GM12878 (cell line): Measurements from ENCODE around the gene DCST1. TPM values are rescaled to one million over a fixed set of nuclear protein-coding genes. Genes with fewer than 3 reads are reported as not detected.
A peak's percentile ranks its signal among the peaks of the same experiment; 100 is the strongest.

Experiments used
- CHD1 ChIP-seq: IDR thresholded peaks from 2 replicates; pipeline ENCODE4 v1.6.1; 2012; ENCODE audit warnings: low read depth, low read length, improper control_type of control experiment
- EGR1 ChIP-seq, 2 experiments: IDR thresholded peaks; 1 replicate in 1 of 2; 2 replicates in 1 of 2; pipeline ENCODE4 v1.6.1; 2011 to 2012; ENCODE audit warnings: low read depth in 2 of 2, low read length in 2 of 2, borderline replicate concordance in 1 of 2, mild to moderate bottlenecking in 1 of 2, moderate library complexity in 1 of 2
- EZH2 ChIP-seq: IDR thresholded peaks from 2 replicates; pipeline ENCODE4 v1.6.1; 2012; ENCODE audit warnings: low read depth, mild to moderate bottlenecking, control low read depth, inconsistent platforms, low read length, borderline replicate concordance; ENCODE audit not compliant: control insufficient read depth
- HDAC2 ChIP-seq: fragments of 200-600 bp; sonication (generic); IDR thresholded peaks from 2 replicates; pipeline ENCODE4 v1.6.1; 2017
- IKZF1 ChIP-seq: fragments of 450-650 bp; conservative IDR thresholded peaks from 2 replicates; pipeline ENCODE4 v1.6.1; 2017; ENCODE audit warnings: antibody characterized with exemption, mild to moderate bottlenecking
- MTA3 ChIP-seq: IDR thresholded peaks from 2 replicates; pipeline ENCODE4 v1.6.1; 2012; ENCODE audit warnings: low read length, inconsistent platforms, borderline replicate concordance
- MYB ChIP-seq: fragments of 150-350 bp; IDR thresholded peaks from 2 replicates; pipeline ENCODE4 v1.6.1; 2014; ENCODE audit warnings: mild to moderate bottlenecking, low read depth, low read length, borderline replicate concordance
- PAX8 ChIP-seq: fragments of 450-650 bp; IDR thresholded peaks from 2 replicates; pipeline ENCODE4 v1.6.1; 2017; ENCODE audit warnings: mild to moderate bottlenecking, moderate library complexity
- RAD51 ChIP-seq: fragments of 450-650 bp; IDR thresholded peaks from 2 replicates; pipeline ENCODE4 v1.6.1; 2016; ENCODE audit warnings: moderate library complexity, mild to moderate bottlenecking, inconsistent platforms
- RCOR1 ChIP-seq: conservative IDR thresholded peaks from 2 replicates; pipeline ENCODE4 v1.6.1; 2012; ENCODE audit warnings: low read depth, low read length, improper control_type of control experiment
- RUNX3 ChIP-seq: IDR thresholded peaks from 2 replicates; pipeline ENCODE4 v1.6.1; 2012; ENCODE audit warnings: low read length, inconsistent platforms
- SMAD5 ChIP-seq: IDR thresholded peaks from 2 replicates; pipeline ENCODE4 v1.6.1; 2016; ENCODE audit warnings: antibody characterized with exemption, low read depth
- SPI1 ChIP-seq: IDR thresholded peaks from 2 replicates; pipeline ENCODE4 v1.6.1; 2011; ENCODE audit warnings: low read depth, mild to moderate bottlenecking, low read length, moderate library complexity, borderline replicate concordance; ENCODE audit not compliant: insufficient read depth
- SREBF2 ChIP-seq: IDR thresholded peaks from 2 replicates; pipeline ENCODE4 v1.6.1; 2012; ENCODE audit warnings: mild to moderate bottlenecking, low read length
- TAF1 ChIP-seq: IDR thresholded peaks from 2 replicates; pipeline ENCODE4 v1.6.1; 2011; ENCODE audit warnings: mild to moderate bottlenecking, low read depth, low read length, borderline replicate concordance
- TCF12 ChIP-seq: IDR thresholded peaks from 2 replicates; pipeline ENCODE4 v1.6.1; 2011; ENCODE audit warnings: low read depth, mild to moderate bottlenecking, low read length
- YBX1 ChIP-seq: fragments of 450-650 bp; IDR thresholded peaks from 2 replicates; pipeline ENCODE4 v1.6.1; 2016; ENCODE audit warnings: antibody characterized with exemption
- YY1 ChIP-seq: IDR thresholded peaks from 2 replicates; pipeline ENCODE4 v1.6.1; 2011; ENCODE audit warnings: low read depth, mild to moderate bottlenecking, low read length
- ZNF217 ChIP-seq: fragments of 450-650 bp; IDR thresholded peaks from 2 replicates; pipeline ENCODE4 v1.6.1; 2017; ENCODE audit warnings: antibody characterized with exemption, mild to moderate bottlenecking
- ZNF622 ChIP-seq: fragments of 450-650 bp; IDR thresholded peaks from 2 replicates; pipeline ENCODE4 v1.6.1; 2017; ENCODE audit warnings: mild to moderate bottlenecking, inconsistent platforms
- polyA plus RNA-seq, 11 experiments: library from polyadenylated mRNA; depleted of rRNA in 4 of 11; unstranded in 6 of 11; stranded (reverse) in 5 of 11; fragments of >200 nt; fragmentation: Nextera tagmentation in 4 of 11; fragmentation: Illumina TruSeq in 1 of 11; extraction: Ambion mirVana in 4 of 11; extraction: Trizol in 1 of 11; gene quantifications; 1 replicate in 1 of 11; 2 replicates in 10 of 11; pipeline versions ENCODE4 v1.2.1 to v1.2.3, GENCODE V29; 2011 to 2016; ENCODE audit warnings: inconsistent platforms in 2 of 11, missing spikeins in 2 of 11, low read depth in 1 of 11
- total RNA-seq, 4 experiments: library from RNA; depleted of rRNA in 3 of 4; stranded (reverse); fragments of >200 nt in 3 of 4; fragmentation: Illumina TruSeq in 1 of 4; extraction: Trizol in 1 of 4; gene quantifications; 2 replicates each; pipeline versions ENCODE4 v1.2.1 to v1.2.3, GENCODE V29; 2013 to 2021
- TF ChIP-seq, protein P1 (sequence below): IDR thresholded peaks from 2 replicates; pipeline ENCODE4 v1.6.1; 2011; ENCODE audit warnings: borderline replicate concordance, low read depth, mild to moderate bottlenecking, moderate library complexity, mixed read lengths, low read length; ENCODE audit not compliant: insufficient read depth; ENCODE audit errors: extremely low read length
- TF ChIP-seq, protein P2 (sequence below): fragments of 450-650 bp; IDR thresholded peaks from 2 replicates; pipeline ENCODE4 v1.6.1; 2017; ENCODE audit warnings: mild to moderate bottlenecking, moderate library complexity
- TF ChIP-seq, protein P3 (sequence below): fragments of 450-650 bp; IDR thresholded peaks from 2 replicates; pipeline ENCODE4 v1.6.1; 2016; ENCODE audit warnings: mild to moderate bottlenecking
- TF ChIP-seq, protein P4 (sequence below): fragments of 450-650 bp; IDR thresholded peaks from 2 replicates; pipeline ENCODE4 v1.6.1; 2017; ENCODE audit warnings: borderline replicate concordance

Gene DCST1
- total and polyA plus RNA-seq, 10 of the 15 experiments (the other 5 are each of a cell fraction or from before 2014, with no cell fraction given) = not detected

DNA sequence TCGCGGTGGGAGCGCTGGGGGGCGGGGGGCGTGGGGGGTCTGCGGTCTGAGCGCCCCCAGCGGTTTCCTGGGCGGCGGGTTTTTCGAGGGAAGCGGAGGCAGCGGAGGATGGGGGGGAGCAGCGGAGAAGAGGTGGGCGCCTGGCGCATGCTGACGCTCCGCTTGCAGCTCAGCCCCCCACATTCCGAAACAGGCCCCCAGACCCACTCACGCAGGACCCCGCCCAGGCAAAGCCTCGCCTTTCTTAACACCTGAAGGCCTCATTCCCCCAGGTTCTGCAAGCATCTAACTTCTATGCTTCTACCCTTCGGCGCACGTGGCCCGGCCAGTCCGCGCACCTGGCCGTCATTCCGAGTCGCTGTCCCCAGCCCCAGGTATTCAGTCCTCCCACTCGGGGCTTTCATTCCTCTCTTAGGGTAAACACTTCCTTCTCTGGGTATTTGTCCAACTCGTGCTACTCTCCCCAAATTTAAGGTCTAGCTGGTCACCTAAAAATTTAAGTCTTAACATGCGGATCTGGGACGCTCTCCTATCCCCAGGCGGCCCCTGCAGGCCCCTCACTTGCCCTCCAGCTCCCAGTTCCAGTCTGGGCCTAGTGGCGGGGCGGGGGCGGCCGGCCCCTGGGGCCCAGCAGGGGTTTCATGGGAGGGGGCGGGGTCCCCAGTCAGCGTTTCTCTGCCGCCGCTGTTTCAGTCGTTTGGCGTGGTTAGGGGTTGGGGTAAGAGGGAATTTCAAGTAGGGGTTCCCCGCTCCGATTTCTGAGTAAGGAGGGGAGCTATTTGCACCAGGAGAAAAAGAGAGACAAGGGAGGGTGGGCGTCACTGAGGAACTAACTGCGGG lies 33.8 kb upstream of the DCST1 start (continued):
- TF ChIP-seq, protein P1, sequence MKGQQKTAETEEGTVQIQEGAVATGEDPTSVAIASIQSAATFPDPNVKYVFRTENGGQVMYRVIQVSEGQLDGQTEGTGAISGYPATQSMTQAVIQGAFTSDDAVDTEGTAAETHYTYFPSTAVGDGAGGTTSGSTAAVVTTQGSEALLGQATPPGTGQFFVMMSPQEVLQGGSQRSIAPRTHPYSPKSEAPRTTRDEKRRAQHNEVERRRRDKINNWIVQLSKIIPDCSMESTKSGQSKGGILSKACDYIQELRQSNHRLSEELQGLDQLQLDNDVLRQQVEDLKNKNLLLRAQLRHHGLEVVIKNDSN = peak; percentile 52
- TF ChIP-seq MYB (no peak), CHD1 (no peak), ZNF217 (no peak), YBX1 (no peak), RUNX3 (no peak), EGR1 (IDR thresholded peaks at IDR 0.05; ENCODE audit: borderline replicate concordance in 1 of 2, low read depth in 2 of 2, low read length in 2 of 2) (peak in 1 of 2 experiments; percentile 93; a peak in 2 of 3 replicates), MTA3 (no peak), SMAD5 (no peak), RCOR1 (0 out of 2 replicates have a peak, but pooled peaks have one; percentile 10), SREBF2 (no peak), HDAC2 (no peak), TCF12 (no peak), IKZF1 (no peak; the same call in 1 of the 2 replicates), TAF1 (no peak), RAD51 (peak; percentile 30), ZNF622 (no peak), SPI1 (no peak), EZH2 (no peak), YY1 (no peak), PAX8 (no peak)
- TF ChIP-seq, protein P2, sequence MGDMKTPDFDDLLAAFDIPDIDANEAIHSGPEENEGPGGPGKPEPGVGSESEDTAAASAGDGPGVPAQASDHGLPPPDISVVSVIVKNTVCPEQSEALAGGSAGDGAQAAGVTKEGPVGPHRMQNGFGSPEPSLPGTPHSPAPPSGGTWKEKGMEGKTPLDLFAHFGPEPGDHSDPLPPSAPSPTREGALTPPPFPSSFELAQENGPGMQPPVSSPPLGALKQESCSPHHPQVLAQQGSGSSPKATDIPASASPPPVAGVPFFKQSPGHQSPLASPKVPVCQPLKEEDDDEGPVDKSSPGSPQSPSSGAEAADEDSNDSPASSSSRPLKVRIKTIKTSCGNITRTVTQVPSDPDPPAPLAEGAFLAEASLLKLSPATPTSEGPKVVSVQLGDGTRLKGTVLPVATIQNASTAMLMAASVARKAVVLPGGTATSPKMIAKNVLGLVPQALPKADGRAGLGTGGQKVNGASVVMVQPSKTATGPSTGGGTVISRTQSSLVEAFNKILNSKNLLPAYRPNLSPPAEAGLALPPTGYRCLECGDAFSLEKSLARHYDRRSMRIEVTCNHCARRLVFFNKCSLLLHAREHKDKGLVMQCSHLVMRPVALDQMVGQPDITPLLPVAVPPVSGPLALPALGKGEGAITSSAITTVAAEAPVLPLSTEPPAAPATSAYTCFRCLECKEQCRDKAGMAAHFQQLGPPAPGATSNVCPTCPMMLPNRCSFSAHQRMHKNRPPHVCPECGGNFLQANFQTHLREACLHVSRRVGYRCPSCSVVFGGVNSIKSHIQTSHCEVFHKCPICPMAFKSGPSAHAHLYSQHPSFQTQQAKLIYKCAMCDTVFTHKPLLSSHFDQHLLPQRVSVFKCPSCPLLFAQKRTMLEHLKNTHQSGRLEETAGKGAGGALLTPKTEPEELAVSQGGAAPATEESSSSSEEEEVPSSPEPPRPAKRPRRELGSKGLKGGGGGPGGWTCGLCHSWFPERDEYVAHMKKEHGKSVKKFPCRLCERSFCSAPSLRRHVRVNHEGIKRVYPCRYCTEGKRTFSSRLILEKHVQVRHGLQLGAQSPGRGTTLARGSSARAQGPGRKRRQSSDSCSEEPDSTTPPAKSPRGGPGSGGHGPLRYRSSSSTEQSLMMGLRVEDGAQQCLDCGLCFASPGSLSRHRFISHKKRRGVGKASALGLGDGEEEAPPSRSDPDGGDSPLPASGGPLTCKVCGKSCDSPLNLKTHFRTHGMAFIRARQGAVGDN = peak; percentile 30; the same call in 1 of the 2 replicates
- TF ChIP-seq, protein P3, sequence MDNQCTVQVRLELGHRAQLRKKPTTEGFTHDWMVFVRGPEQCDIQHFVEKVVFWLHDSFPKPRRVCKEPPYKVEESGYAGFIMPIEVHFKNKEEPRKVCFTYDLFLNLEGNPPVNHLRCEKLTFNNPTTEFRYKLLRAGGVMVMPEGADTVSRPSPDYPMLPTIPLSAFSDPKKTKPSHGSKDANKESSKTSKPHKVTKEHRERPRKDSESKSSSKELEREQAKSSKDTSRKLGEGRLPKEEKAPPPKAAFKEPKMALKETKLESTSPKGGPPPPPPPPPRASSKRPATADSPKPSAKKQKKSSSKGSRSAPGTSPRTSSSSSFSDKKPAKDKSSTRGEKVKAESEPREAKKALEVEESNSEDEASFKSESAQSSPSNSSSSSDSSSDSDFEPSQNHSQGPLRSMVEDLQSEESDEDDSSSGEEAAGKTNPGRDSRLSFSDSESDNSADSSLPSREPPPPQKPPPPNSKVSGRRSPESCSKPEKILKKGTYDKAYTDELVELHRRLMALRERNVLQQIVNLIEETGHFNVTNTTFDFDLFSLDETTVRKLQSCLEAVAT = 0 out of 2 replicates have a peak, but pooled peaks have one; percentile 44
- TF ChIP-seq, protein P4, sequence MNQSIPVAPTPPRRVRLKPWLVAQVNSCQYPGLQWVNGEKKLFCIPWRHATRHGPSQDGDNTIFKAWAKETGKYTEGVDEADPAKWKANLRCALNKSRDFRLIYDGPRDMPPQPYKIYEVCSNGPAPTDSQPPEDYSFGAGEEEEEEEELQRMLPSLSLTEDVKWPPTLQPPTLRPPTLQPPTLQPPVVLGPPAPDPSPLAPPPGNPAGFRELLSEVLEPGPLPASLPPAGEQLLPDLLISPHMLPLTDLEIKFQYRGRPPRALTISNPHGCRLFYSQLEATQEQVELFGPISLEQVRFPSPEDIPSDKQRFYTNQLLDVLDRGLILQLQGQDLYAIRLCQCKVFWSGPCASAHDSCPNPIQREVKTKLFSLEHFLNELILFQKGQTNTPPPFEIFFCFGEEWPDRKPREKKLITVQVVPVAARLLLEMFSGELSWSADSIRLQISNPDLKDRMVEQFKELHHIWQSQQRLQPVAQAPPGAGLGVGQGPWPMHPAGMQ = no peak
